ENCODE measurements around the gene MROH9. TPM values are rescaled to one million over a fixed set of nuclear protein-coding genes. Genes with fewer than 3 reads are reported as not detected.

The MROH9 gene, protein sequence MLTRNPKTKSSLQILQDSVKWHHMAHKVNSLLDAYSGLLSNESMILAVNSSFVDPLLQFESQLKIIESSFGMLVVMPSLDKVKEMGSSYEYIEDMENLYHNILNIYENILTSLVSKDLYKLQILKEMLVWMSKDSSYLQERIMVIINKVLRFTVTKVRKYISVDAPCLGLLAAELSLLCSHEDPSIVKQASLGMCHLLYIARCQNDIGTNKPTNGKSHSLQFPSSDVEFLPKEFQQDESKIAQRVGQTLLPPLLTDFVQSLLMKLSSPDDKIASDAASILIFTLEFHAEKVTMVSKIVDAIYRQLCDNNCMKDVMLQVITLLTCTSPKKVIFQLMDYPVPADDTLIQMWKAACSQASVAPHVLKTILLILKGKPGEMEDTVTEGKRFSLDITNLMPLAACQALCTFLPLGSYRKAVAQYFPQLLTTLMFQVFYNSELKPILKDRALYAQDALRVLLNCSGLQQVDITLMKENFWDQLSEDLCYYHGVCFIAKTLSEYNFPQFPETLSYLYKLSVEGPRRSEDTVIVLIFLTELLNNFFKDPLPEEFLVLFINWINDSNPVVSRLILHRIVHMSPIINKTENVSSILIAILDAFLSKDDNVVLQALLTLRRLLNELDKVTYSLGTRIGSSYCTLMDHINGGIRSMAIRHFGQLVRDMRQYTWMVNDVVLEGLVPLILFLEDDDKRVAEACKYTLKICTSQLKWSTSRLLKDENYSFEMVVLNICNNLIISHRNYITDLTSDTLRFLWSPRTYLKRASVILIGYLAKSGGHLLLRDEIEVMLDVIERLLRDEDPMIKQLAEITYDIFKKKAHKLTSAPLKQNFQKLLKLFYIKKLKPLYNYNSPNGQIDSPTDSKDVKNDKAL
- total RNA-seq (ENCODE audit: low replicate concordance) = not detected in 2 replicates
- long read RNA-seq = 0 reads

DNA sequence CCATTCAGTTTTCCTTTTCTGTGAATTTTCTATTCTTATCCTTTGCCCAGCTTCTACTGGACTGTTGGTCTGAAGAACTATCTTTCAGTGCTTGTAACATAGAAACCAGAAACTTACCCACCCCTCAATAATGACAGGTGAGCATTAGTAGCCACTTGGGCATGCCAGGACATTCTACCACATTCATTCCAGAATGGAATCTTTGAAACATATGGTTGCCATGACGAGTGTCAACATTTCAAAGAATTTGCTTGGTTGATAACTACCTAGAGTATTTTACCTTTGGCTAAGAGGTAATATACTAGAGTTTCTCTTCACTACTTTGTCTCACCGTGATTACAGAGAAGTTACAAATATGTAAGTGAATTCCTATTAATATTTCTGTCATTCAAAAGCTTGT, at the start of gene MROH9:
Gene MROH9, plus strand, starts transcription at position 304 of the 400 bp plus-strand sequence. CDS start 10,023 bp downstream, outside the sequence.
- TF ChIP-seq, protein P1, sequence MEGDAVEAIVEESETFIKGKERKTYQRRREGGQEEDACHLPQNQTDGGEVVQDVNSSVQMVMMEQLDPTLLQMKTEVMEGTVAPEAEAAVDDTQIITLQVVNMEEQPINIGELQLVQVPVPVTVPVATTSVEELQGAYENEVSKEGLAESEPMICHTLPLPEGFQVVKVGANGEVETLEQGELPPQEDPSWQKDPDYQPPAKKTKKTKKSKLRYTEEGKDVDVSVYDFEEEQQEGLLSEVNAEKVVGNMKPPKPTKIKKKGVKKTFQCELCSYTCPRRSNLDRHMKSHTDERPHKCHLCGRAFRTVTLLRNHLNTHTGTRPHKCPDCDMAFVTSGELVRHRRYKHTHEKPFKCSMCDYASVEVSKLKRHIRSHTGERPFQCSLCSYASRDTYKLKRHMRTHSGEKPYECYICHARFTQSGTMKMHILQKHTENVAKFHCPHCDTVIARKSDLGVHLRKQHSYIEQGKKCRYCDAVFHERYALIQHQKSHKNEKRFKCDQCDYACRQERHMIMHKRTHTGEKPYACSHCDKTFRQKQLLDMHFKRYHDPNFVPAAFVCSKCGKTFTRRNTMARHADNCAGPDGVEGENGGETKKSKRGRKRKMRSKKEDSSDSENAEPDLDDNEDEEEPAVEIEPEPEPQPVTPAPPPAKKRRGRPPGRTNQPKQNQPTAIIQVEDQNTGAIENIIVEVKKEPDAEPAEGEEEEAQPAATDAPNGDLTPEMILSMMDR (conservative IDR thresholded peaks at IDR 0.05) = no peak
- Mint-ChIP-seq H3K36me3 (no peaks in the 10 kb centered on the region), H3K27me3 (no peaks in the 10 kb centered on the region), H3K4me1 (ENCODE audit: unreplicated experiment) (no peaks in the 10 kb centered on the region), H3K9me3 (no peaks in the 10 kb centered on the region), H3K4me3 (no peak within 1 kb of the TSS), H3K27ac (no peak within 1 kb of the TSS)
- DNase-seq (ENCODE audit: extremely low spot score, unreplicated experiment) = no peak

DNA sequence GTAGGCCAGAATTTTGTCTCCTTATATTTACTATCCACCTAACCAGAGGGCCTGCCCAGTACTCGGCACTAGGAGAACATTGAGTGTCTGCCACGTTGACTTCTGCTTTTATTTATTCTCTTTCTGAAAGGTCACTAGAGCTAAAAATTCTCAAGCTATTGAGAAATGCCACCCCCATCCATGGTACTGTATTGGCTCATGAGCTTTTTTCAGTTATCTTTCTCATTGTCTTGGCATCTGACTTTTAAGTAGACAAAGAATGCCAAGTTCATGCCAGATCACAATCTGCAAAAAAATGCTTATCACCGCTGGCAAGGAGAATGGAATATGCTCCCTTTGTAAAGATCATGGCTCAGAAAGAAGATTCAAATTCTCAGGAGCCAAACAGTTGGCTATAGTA, 49.8 kb upstream of the MROH9 start:
- H3K4me1 Mint-ChIP-seq (ENCODE audit: unreplicated experiment) = peaks cover 16% of the 10 kb centered on the region
- TF ChIP-seq, protein P1 (conservative IDR thresholded peaks at IDR 0.05) = no peak

DNA sequence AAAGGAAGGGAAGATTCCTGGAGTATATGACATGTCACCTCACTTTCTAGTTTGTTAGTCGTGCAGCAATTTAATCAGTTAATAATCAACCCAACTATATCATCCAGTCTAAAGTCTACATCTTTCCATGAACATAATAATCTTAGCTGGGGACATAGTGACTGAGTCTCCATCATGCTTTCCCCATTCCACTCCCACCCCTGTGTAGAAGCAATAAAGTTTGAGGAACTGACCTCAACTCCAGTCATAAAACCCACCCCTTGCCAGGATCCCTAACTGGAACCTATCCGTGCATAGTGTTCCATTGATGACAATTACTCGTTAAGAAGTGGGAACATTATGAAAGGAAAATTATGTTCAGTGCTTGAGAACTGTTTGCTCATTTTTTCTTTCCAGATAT, 48.9 kb upstream of the MROH9 start:
- H3K4me3 Mint-ChIP-seq = no peak overlapping the region
- peaks cover 15% of the 10 kb centered on the region for H3K4me1 Mint-ChIP-seq (ENCODE audit: unreplicated experiment)
- no peak for DNase-seq (ENCODE audit: extremely low spot score, unreplicated experiment)
- TF ChIP-seq, protein P1 (conservative IDR thresholded peaks at IDR 0.05) = no peak
- no peak overlapping the region for H3K27ac Mint-ChIP-seq
- H3K27me3 Mint-ChIP-seq = no peaks in the 10 kb centered on the region
- no peaks in the 10 kb centered on the region for H3K36me3 Mint-ChIP-seq
- no peaks in the 10 kb centered on the region for H3K9me3 Mint-ChIP-seq

More for the DNA sequence above, 49.8 kb upstream of the MROH9 start:
- Mint-ChIP-seq H3K4me3 (no peak overlapping the region), H3K36me3 (no peaks in the 10 kb centered on the region), H3K27me3 (no peaks in the 10 kb centered on the region), H3K9me3 (no peaks in the 10 kb centered on the region), H3K27ac (no peak overlapping the region)
- DNase-seq (ENCODE audit: extremely low spot score, unreplicated experiment) = no peak

DNA sequence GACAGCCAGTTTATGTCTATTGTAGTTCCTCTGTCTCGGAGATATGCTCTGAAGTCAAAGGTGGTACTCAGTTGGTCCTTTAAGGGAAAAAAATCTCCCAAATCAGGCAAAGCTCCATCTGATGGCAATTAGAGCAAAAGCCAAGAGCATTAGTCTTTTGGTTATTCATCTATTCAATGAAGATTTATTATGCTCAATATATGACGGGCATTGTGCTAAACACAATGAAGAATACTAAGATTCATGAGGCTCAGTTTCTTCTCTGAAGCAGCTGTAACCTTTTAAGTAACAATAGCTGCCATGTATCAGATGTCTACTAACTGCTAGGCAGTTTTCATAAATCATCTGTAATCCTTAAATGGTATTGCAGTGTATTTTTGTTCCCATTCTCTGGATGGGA, 47.6 kb upstream of the MROH9 start:
- Mint-ChIP-seq H3K4me1 (ENCODE audit: unreplicated experiment) (peaks cover 9% of the 10 kb centered on the region), H3K27me3 (no peaks in the 10 kb centered on the region), H3K9me3 (no peaks in the 10 kb centered on the region), H3K36me3 (no peaks in the 10 kb centered on the region), H3K27ac (no peak overlapping the region), H3K4me3 (no peak overlapping the region)
- TF ChIP-seq, protein P1 (conservative IDR thresholded peaks at IDR 0.05) = no peak
- no peak for DNase-seq (ENCODE audit: extremely low spot score, unreplicated experiment)

DNA sequence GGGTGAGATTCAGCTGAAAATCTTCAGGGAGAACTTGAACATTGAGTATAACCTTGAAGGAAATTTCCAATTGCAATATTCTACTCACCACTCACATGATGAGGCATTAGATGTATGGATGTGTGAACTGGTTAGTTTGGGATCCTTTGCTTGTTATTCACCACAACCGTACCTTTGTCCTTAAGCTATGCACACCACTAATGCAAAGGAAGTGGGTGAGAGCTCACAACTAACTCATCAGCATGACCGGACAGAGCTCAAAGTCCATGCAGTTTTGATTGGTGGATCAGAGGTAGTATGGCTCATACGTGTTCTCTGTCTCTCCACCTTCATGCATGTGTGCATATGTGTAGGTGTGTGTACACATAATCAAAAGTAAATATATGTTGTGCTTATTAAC, 43.5 kb upstream of the MROH9 start:
- Mint-ChIP-seq H3K4me3 (no peak overlapping the region), H3K27ac (no peak overlapping the region), H3K36me3 (no peaks in the 10 kb centered on the region), H3K27me3 (no peaks in the 10 kb centered on the region), H3K4me1 (ENCODE audit: unreplicated experiment) (peaks cover 31% of the 10 kb centered on the region), H3K9me3 (no peaks in the 10 kb centered on the region)
- no peak for DNase-seq (ENCODE audit: extremely low spot score, unreplicated experiment)
- TF ChIP-seq, protein P1 (conservative IDR thresholded peaks at IDR 0.05) = no peak

All from type B pancreatic cell (in vitro differentiated cells).